DOHH2 (cell line): ENCODE measurements around the gene TDRD6.

Experiments
- CTCF ChIP-seq: fragments of 200-600 bp; sonication (generic); IDR thresholded peaks from one replicate; pipeline ENCODE4 v1.5.1; 2014; ENCODE audit warnings: antibody characterized with exemption, mild to moderate bottlenecking, low read depth, low read length; ENCODE audit not compliant: poor library complexity, severe bottlenecking
- EZH2phosphoT487 ChIP-seq: fragments of 200-600 bp; sonication (generic); IDR thresholded peaks from 2 replicates; pipeline ENCODE4 v1.6.1; 2017; ENCODE audit warnings: borderline replicate concordance, mild to moderate bottlenecking, antibody characterized with exemption, low read length, moderate library complexity, mixed read lengths

- TF ChIP-seq CTCF (no peak), EZH2phosphoT487 (no peak)
These were observed 2.9 kb upstream of the TDRD6 start for GRCh38 chr6:46684771-46685170.
